ENCODE data around the gene PTGDS.

The PTGDS gene

GRCh38 chr9:137016436-137016835, 39.1 kb downstream of the PTGDS start (continued):
- TF ChIP-seq SNAI2 (CRISPR knock-in tag; IDR thresholded peaks at IDR 0.05) (no peak), CSDC2 (CRISPR knock-in tag; IDR thresholded peaks at IDR 0.05) (no peak), ZFP3 (CRISPR knock-in tag; IDR thresholded peaks at IDR 0.05) (no peak)
- TF ChIP-seq, protein P1, sequence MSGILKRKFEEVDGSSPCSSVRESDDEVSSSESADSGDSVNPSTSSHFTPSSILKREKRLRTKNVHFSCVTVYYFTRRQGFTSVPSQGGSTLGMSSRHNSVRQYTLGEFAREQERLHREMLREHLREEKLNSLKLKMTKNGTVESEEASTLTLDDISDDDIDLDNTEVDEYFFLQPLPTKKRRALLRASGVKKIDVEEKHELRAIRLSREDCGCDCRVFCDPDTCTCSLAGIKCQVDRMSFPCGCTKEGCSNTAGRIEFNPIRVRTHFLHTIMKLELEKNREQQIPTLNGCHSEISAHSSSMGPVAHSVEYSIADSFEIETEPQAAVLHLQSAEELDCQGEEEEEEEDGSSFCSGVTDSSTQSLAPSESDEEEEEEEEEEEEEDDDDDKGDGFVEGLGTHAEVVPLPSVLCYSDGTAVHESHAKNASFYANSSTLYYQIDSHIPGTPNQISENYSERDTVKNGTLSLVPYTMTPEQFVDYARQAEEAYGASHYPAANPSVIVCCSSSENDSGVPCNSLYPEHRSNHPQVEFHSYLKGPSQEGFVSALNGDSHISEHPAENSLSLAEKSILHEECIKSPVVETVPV (CRISPR knock-in tag; IDR thresholded peaks at IDR 0.05) = no peak
- TF ChIP-seq, protein P2, sequence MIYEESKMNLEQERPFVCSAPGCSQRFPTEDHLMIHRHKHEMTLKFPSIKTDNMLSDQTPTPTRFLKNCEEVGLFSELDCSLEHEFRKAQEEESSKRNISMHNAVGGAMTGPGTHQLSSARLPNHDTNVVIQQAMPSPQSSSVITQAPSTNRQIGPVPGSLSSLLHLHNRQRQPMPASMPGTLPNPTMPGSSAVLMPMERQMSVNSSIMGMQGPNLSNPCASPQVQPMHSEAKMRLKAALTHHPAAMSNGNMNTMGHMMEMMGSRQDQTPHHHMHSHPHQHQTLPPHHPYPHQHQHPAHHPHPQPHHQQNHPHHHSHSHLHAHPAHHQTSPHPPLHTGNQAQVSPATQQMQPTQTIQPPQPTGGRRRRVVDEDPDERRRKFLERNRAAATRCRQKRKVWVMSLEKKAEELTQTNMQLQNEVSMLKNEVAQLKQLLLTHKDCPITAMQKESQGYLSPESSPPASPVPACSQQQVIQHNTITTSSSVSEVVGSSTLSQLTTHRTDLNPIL (CRISPR knock-in tag; IDR thresholded peaks at IDR 0.05; ENCODE audit: low read depth) = no peak

GRCh38 chr9:137017071-137017470, 39.8 kb downstream of the PTGDS start:
- TF ChIP-seq ARNTL (CRISPR knock-in tag; IDR thresholded peaks at IDR 0.05; ENCODE audit: borderline replicate concordance, low read depth) (no peak), TOX (CRISPR knock-in tag; IDR thresholded peaks at IDR 0.05; ENCODE audit: borderline replicate concordance) (no peak), ZC3H10 (CRISPR knock-in tag; IDR thresholded peaks at IDR 0.05) (no peak), PATZ1 (CRISPR knock-in tag; IDR thresholded peaks at IDR 0.05; ENCODE audit: borderline replicate concordance) (no peak), ZNF70 (CRISPR knock-in tag; IDR thresholded peaks at IDR 0.05) (no peak), POU6F1 (CRISPR knock-in tag; IDR thresholded peaks at IDR 0.05; ENCODE audit: borderline replicate concordance, low read depth) (no peak), ZNF8 (CRISPR knock-in tag; IDR thresholded peaks at IDR 0.05) (no peak), BACH2 (CRISPR knock-in tag; IDR thresholded peaks at IDR 0.05; ENCODE audit: borderline replicate concordance) (no peak), OSR1 (CRISPR knock-in tag; IDR thresholded peaks at IDR 0.05) (no peak), ISL1 (CRISPR knock-in tag; IDR thresholded peaks at IDR 0.05) (no peak), SNAI2 (CRISPR knock-in tag; IDR thresholded peaks at IDR 0.05) (no peak), TCF4 (CRISPR knock-in tag; IDR thresholded peaks at IDR 0.05; ENCODE audit: borderline replicate concordance) (no peak), RARB (CRISPR knock-in tag; IDR thresholded peaks at IDR 0.05) (no peak), PPARA (CRISPR knock-in tag; IDR thresholded peaks at IDR 0.05; ENCODE audit: borderline replicate concordance) (no peak), ESRRG (CRISPR knock-in tag; IDR thresholded peaks at IDR 0.05) (no peak), GLIS3 (CRISPR knock-in tag; IDR thresholded peaks at IDR 0.05) (no peak)
- TF ChIP-seq, protein P1 (CRISPR knock-in tag; IDR thresholded peaks at IDR 0.05) = no peak
- ATAC-seq = no peak

DNA sequence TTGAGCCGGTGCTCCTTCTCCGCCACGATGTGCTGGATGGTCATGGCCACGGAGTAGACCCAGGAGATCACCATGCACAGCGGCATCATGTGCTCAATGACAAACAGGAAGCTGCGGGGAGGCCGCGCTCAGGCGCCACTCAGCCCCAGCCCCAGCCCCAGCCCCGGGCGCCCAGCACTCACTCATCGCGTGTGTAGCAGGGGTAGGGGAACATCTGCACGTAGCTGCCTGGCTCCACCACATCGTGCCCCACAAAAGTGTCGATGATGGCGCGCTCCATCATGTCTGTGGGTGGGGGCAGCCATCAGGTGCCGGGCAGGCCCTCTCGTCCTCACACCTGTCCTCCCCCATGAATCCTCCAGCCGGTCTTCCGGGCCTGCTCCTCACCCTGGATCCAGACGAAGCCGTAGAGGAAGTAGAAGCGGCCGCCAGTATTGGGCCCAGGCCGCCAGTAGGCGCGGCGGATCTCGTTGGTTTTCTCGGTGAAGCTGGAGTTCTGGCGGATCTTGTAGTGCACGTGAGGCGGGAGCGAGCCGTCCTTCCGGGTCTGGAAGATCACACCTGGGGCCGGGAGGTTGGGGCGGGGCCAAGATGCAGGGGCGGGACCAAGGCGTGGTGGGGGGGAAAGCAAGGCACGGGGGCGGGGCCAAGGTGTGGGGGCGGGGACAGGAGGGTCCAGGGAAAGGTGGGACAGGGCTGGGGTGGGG, 40.6 kb downstream of the PTGDS start:
- no peak for ATAC-seq
- TF ChIP-seq ZNF565 (CRISPR knock-in tag; conservative IDR thresholded peaks at IDR 0.05; ENCODE audit: low read depth) (no peak), BACH2 (CRISPR knock-in tag; IDR thresholded peaks at IDR 0.05; ENCODE audit: borderline replicate concordance) (no peak), TOX (CRISPR knock-in tag; IDR thresholded peaks at IDR 0.05; ENCODE audit: borderline replicate concordance) (no peak), TSHZ2 (CRISPR knock-in tag; IDR thresholded peaks at IDR 0.05) (no peak), ISL1 (CRISPR knock-in tag; IDR thresholded peaks at IDR 0.05) (no peak)

All from SK-N-SH treated with all-trans-retinoic acid at 6 μM for 48 hours (cell line).